ENCODE measurements around the gene MXRA7.

DNA sequence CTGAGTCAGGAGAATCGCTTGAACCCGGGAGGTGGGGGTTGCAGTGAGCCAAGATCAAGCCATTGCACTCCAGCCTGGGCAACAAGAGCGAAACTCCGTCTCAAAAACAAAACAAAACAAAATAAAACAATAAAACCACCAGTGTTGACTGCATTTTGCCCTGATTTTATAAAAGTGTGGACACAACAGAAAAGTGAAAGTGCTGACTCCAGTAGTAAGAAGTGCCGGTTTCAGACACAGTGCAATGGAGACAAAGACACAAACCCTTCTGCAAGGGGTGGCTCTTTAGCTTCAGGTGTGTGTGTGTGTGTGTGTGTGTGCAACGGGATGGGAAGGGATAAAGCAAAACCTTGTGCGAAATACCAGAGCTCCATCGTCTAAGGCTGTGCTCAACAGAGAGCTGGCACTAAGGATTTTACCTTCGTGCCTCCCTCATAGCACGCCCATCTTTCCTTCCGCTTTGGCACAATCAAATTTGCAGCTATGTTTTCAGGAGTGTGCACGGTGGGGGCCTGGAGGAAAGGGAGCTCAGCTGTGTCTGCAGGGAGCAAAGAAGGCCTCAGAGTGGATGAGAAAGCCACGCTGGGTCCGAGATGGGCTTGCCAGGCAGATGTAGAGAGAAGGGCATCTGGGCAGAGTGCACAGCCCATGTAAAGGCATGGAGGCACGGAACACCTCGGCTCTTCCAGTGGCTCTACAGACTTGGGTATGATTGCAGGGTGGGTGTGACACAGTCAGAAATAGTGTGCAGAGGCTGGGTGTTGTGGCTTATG, 15.5 kb downstream of the MXRA7 start:
- TF ChIP-seq, protein P1, sequence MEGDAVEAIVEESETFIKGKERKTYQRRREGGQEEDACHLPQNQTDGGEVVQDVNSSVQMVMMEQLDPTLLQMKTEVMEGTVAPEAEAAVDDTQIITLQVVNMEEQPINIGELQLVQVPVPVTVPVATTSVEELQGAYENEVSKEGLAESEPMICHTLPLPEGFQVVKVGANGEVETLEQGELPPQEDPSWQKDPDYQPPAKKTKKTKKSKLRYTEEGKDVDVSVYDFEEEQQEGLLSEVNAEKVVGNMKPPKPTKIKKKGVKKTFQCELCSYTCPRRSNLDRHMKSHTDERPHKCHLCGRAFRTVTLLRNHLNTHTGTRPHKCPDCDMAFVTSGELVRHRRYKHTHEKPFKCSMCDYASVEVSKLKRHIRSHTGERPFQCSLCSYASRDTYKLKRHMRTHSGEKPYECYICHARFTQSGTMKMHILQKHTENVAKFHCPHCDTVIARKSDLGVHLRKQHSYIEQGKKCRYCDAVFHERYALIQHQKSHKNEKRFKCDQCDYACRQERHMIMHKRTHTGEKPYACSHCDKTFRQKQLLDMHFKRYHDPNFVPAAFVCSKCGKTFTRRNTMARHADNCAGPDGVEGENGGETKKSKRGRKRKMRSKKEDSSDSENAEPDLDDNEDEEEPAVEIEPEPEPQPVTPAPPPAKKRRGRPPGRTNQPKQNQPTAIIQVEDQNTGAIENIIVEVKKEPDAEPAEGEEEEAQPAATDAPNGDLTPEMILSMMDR (IDR thresholded peaks at IDR 0.05) = no peak
- no peak for TF ChIP-seq EZH2 (IDR thresholded peaks at IDR 0.05)
- TF ChIP-seq EZH2phosphoT487 (IDR thresholded peaks at IDR 0.05) = no peak
